Measurements from ENCODE around the gene SHPK. TPM values are rescaled to one million over a fixed set of nuclear protein-coding genes. Genes with fewer than 3 reads are reported as not detected.

The SHPK gene
- total RNA-seq, 4 donors from 2014 or later: 7.3 to 16.8 (median 10.8) TPM

DNA sequence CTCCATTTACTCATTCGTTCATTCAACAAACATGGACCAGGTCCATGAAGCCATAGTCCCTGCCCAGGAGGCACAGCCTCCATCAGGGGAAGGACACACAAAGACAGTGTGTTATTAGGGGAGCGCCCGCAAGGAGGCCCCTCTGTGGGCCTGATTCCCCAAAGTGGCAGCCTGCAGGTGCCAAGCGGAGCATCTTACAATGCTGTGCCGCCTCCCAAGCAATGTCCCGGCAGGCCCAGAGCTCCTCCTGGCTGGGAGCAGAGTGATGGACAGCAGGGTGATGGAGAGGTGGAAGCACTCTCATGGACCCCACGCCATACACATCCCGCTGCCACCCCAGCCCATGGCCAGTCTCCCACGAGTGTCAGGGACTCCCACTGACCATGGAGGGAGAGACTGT is 52.6 kb downstream of the SHPK start:
- TF ChIP-seq CTCF (IDR thresholded peaks at IDR 0.05; ENCODE audit: low read depth): no peak

DNA sequence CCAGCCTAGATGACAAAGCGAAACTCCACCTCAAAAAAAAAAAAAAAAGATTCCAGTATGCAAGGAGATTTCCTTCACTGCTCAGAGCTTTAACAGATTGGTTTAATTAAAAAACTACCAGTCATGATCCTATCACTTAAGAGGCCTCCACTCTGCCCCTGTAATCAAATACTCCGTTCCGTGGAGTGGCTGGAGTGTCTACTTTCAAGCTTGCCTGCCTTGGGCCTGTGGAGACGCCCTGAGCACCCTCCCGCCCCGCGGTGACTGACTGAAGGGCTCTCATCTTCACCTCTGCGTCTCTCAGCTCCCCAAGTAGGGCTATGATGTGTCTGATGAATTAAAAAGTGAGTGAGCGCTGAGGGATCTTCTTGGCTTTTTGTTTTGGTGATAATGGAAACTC is 53.1 kb downstream of the SHPK start:
- TF ChIP-seq CTCF (IDR thresholded peaks at IDR 0.05; ENCODE audit: low read depth): no peak

- no peak for TF ChIP-seq CTCF (IDR thresholded peaks at IDR 0.05; ENCODE audit: low read depth)
These were observed 59.1 kb downstream of the SHPK start for GRCh38 chr17:3576970-3577369.

DNA sequence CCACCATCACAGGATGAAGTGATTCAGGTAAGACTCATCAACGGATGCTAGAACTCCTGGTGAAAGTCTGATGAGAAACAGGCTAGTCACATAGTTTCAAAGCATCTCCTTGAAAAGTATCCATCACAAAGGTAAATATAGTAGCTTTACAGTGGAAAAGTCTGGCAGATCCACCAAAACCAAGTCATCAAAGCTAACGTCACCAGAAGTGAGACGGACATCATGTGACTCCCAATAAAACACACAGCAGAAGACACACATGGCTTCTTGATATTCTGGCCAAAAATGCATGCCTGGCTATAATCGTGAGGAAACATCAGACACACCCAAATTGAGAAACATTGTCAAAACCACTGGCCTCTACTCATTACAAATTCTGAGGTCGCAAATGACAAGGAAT is 60.5 kb downstream of the SHPK start:
- TF ChIP-seq CTCF (IDR thresholded peaks at IDR 0.05; ENCODE audit: low read depth): no peak

DNA sequence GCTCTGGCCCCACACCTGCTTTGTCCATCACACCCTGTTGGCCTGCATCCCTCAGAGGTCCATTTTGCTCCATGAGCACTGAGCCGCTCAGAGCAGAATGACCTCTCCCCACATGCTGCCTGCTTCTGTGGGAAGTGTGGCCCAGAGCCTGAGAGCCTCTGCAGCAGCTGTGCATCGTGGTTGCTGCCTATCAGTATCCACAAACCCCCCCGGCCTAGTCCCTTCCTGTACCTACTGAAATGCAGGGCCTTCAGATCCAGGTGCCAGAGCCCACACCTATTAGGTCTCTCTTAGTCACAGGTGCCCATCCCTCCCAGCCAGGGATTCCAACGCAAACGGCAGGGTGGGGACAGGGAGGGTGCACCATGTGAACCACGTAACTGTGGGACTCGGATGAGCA is 61.8 kb downstream of the SHPK start:
- no peak for TF ChIP-seq CTCF (IDR thresholded peaks at IDR 0.05; ENCODE audit: low read depth)

- no peak for TF ChIP-seq CTCF (IDR thresholded peaks at IDR 0.05; ENCODE audit: low read depth)
These were observed 62.6 kb downstream of the SHPK start for GRCh38 chr17:3573246-3574100.

- TF ChIP-seq CTCF (IDR thresholded peaks at IDR 0.05; ENCODE audit: low read depth): no peak
These were observed 63.8 kb downstream of the SHPK start for GRCh38 chr17:3572231-3572630.
